Stimulated activated CD4-positive, alpha-beta T cell treated with anti-CD3 and anti-CD28 coated beads, Interleukin-4, amount 100 ng/mL, for 24 hours (primary cell): Measurements from ENCODE around the gene ITPR1.

ENCODE experiments used
- DNase-seq: peaks from one replicate; pipeline ENCODE4 v3.0.0-alpha.2; 2020

Gene ITPR1

DNA sequence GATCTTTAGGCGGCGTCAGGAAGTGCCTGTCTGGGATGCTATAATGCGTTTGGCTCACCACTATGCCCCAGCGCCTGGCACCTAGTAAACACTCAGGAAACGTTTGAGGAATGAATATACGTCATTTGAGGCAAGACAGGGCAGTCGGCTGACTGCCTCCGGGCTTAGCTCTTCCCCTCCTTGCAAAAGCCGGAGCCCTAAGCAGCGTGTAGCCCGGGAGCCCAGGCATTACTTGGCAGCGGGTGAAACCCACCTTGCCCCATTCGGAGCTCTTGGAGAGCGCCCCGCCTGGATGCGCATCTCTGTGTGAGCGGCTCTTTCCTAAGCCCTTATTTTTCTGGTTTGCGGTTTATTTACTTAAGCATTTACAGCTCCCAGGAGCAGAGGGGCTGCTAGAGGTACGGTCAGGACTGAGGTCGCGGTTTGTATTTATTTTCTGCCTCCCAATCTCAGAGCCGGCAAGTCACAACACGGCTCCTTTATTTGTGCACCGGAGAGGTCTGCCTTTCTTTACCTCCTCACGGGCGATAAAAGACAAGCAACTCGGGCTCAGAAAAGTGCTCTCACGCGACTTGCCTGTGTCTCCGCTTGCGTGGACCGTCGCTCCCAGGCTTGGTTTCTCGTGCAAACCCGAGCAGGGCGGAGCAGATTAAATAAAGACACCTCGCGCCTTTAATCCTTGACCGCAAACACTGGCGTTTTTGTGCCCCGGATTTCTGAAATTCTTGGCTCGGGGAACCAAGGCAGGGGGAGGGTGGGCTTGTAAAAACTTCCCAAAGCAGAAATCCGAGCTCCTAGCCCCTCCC lies 737 bp upstream of the ITPR1 start:
- peak; percentile 54 for DNase-seq

DNA sequence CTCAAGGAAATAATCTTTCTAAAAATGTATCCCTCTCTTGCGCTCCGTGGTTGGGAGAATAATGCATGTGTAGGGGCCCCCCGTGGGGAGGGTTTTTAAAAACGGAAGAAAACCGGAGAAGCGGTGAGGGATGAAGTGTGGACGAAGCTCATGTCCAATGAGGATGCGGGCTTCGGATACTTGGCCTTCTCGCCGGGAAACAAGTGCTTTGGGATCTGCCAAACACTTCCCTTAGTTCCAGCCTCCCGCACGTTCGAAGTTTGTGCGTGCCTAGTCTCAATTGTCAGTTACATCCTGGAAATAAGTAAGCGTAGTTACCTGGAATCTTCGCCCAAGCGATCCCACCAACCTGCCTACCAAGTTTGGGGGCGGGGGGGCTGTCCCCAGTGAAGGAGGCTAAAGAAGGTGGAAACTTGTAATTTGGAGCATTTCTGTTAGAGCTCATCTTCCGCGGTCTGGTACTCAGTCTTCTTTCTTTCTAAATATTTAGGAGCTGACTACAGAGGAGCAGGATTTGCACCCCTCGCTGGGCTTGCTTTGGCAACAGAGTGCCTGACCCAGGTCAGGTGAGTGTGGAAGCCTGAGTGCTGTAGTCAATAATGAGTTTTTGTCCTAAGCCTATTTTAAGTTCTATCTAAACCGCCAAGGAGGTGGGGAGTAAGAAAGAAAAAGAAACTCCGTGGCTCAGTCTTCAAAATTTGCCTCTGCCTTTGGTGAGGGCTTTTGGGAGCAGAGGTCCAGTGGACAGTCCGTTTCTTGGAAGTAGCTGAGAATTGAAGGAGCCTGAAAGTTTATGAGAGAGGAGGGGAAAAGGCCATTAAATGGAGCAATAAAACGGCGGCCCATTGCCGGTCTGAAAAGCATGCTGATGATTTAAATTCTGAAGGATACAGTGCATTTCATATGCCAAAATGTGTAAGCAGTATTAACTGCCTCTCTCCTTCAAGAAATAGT lies 1.1 kb downstream of the ITPR1 start:
- DNase-seq = peak; percentile 20

DNA sequence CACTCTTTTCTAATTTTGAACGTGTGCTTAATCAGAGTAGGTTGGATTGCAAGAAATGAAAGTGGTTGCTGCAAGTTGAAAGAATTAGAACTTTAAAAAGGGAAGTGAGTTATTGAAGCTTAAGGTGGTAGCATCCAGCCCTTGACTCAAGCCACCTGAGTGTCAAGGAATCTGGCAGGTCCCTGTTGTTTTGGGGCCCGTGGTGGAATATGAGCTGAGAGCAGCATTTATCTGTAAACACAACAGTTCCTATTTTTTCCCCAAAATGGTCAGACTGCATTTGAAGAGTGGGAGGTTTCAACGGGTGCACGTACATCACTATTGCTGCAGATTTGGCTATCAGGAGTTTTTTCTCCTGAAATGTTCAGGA lies 1.7 kb downstream of the ITPR1 start:
- no peak for DNase-seq

DNA sequence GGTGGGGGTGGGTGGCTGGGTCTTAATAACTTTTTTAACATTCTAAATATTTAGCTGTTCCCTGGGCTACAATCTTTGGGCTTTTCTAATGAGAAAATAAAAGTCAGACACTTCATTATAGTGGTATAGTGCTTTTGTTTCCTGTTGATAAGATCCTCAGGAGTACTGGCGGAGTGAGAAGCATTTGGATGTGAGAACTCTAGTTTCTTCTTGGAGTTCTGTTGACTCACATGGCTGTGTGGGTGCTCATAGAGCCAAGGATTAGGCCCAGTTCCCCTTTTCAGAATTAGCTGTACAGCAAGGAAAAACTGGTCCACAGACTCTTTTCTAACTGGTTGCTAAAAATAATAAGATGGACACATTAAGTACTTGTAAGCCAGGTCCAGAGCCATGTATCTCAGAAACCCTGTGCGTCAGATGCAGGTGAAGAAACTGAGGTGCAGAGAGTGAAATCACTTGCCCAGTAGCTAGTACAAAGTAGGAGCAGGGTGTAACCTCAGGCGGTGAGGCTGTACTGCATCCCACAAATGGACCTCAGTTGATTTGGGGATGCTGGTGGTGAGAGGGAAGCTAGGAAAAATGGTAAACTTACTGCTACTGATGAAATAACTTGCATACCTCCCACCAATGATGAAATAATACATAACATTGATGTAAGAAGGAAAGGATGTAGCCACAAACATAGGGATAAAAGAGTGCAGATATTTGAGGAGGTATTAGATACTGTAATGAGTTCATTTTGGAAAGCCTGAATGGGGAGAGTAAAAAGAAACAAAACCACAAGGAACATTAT lies 2.3 kb downstream of the ITPR1 start:
- DNase-seq = no peak

- no peak for DNase-seq
These were observed 2.9 kb downstream of the ITPR1 start for GRCh38 chr3:4496087-4496452.

DNA sequence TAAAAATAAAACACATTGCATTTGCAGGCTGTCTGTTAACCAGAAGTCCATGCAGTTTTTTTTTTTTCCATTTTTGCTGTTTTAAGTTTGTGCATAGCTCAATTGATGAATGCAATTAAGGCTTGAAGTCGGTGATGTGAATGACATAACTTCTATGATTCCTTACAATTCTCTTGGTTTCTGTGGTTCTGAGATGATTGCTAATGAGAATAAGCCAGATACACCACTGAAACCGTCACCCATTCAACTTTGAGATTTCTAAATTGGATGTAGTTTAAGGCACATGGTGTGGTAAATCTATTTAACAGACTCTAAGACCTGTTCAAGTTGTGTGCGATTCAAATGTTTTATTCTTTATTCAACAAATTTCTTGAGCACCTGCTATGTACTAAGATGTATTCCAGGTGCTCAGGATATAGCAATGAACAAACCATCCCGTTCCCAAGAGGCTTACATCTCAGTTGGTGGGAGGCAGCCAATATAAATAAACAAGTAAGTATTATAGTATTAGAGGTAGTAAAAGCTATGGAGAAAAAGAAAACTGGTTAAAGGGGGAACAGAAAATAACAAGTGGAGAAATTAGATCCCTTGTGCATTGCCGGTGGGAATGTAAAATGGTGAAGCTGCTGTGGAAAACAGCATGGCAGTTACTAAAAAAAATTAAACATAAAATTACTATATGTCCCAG lies 4.0 kb downstream of the ITPR1 start:
- DNase-seq = no peak

- DNase-seq = no peak
These were observed 4.7 kb downstream of the ITPR1 start for GRCh38 chr3:4497843-4498324.

DNA sequence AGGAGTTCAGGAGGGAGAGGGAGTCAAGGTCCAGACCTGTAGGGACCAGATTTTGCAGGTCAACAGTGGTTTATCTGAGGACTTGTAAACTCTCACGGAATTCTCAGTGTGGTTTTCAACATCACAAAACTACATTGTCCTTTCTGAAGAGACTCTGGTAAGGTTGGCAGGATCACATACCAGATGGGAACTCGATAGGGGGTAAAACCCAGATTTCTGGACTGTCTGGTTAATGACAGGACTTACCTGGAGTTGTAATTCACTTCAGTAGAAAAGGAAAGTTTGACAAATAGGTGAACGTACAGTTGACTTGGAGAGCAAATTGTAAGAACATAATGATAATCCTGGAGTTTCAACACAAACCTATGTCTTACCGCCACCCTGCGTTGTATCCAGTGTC lies 5.3 kb downstream of the ITPR1 start:
- DNase-seq = no peak

- DNase-seq = no peak
These were observed 8.3 kb downstream of the ITPR1 start for GRCh38 chr3:4501437-4501836.

DNA sequence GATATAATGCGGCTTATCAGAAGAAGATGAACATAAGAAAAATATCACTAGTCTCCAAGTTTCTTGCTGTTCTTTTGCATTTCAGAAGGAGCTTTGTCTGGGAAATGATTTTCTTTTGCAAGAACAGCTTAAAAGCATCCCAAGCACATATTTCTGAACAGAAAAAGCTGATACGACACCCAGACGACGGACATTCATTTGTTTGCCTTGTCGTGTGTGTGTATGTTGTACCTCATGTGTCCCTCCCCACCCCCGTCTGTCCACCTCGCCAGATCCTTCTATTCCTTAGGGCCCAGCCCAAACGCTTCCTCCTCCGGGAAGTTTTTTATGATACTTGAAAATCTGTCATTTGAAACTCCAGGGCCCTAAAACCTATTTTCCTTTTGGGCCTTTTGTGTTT lies 8.8 kb downstream of the ITPR1 start:
- DNase-seq = no peak

- no peak for DNase-seq
These were observed 9.9 kb downstream of the ITPR1 start for GRCh38 chr3:4503050-4503449.

GRCh38 chr3:4504340-4505261 lies 11.5 kb downstream of the ITPR1 start:
- peak; percentile 40 for DNase-seq

GRCh38 chr3:4505688-4506558 lies 12.8 kb downstream of the ITPR1 start:
- no peak for DNase-seq

DNA sequence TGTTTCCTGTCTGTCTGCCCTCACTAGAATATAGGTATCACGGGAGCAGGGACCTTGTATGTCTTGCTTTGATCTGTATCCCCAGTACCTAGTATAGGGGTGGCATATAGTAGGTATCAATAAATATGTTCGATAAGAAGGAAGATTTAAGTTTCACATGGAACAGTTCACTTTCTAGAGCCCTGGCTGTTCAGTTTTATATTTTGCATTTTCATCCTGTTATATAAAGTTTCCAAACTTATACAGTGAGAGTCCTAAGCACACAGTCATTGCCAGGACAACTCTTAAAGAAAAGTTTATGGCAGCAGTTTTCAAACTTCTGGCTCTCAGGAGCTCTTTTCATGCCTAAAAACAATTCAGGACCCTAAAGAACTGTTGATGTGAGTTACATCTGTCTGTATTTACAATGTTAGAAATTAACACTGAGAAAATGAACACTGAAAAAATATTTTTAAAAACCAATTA lies 13.4 kb downstream of the ITPR1 start:
- DNase-seq = no peak

DNA sequence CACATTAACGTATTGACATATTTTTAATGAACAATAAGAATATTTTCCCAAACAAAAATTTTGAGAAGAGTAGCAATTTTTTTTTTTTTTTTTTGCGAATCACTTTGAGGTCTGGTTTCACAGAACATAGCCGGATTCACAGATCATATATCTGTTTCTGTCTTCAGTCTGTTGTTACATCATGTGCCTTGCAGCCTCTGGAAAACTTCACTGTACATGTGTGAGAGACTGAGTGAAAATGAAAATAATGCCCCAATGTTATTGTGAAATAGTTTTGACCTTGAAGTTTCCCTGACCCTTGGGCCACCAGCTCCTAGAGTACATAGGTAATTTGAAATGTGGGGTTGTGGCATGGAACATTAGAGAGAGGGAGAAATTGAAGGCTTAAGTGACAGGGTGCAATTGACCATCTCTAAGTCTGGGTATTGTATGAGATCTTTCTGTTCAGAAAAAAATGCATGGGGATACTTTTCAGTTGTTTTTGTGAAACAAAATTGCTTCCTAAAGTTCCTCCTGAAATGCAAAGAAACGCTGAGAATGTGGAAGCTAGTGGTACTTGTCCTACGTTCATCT lies 14.0 kb downstream of the ITPR1 start:
- DNase-seq = no peak

DNA sequence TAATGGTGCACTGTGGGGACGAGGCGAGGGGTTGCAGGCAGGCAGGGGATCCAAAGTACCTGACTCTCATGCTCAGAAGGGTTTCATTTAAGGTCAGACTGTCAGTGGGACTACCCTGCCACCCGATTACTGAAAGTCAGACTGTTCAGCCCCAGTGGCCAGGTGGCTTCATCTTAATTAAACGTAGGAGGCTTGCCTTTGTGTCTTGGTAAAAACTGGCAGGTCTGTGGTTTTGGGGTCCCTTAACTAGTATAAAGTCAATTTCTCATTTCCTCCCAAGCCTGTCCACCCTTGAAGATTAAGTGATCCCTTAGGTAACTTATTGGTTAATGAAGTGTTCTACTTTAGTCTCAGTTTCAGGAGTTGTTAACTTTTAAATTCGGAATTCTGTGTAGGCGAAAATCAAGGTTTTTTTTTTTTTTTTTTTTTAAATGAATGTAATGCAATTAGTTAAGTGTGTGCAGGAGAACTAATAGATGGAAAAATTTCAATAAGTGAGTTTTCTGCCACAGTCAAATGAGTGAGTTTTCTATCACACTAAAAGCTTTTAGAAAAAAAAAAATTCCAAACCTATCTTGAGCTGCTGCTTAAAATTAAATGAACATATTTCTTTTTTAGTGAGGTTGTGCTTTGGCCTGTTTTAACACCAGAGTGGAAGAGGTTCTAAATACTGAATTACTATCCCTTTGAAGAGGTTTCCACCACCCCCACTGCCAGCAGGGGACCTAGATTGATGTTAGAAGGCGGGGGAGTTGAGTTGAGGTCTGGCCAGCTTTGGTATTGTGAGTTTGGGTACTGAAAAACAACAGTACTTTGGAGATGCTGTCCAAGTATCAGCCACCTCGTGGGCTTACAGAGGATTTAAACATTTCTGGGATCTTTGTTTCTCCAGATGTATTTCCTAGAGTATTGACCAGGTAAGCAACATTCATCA lies 15.2 kb downstream of the ITPR1 start:
- no peak for DNase-seq

GRCh38 chr3:4509043-4509442 lies 15.9 kb downstream of the ITPR1 start:
- no peak for DNase-seq

DNA sequence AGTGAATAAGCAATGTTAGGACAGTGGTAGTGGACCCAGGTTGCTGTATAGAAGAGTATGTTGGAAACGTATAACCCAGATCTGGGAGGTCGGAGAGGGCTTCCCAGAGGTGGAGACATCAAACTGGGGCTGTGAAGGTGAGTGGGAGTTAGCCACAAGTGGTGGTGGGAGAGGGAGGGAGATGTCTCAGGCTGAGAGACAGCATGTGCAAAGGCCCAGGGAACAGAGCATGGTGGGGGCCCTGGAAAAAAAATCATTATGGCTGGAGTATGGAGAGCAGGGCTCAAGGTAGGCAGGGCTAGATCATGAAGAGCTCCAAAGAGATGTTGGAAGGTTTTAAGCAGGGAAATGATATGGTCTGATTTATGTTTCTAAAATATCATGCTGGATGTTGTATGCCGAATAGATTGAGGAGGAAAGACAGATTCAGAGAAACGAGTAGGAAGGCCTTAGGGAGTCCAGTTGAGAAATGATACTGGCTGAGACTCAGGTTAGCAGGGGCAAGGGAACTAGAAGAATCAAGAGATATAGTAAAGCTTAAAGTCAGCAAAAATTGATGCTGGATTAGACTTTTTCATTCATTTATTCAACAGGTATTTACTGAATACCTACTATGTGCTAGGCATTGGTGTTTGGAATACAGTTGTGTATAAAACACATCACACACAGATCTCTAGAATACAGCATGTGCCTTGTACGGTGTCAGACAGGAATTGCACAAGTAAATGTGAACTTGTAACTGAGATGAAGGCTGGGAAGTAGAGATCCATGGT lies 17.0 kb downstream of the ITPR1 start:
- no peak for DNase-seq
